Erythroblast (primary cell): Measurements from ENCODE around the gene MALT1.

Experiments
- GATA1 ChIP-seq: IDR thresholded peaks from 2 replicates; pipeline ENCODE4 v1.6.1; 2011; ENCODE audit warnings: low read depth, mild to moderate bottlenecking, control low read depth, low read length, moderate library complexity
- POLR2A ChIP-seq: IDR thresholded peaks from 2 replicates; pipeline ENCODE4 v1.6.1; 2011; ENCODE audit warnings: mild to moderate bottlenecking, low read length

- TF ChIP-seq POLR2A (no peak), GATA1 (no peak)
Measured at GRCh38 chr18:58793361-58793760, 122.1 kb downstream of the MALT1 start.
